ENCODE measurements around the gene FAAH. TPM values are rescaled to one million over a fixed set of nuclear protein-coding genes. Genes with fewer than 3 reads are reported as not detected.

Gene FAAH
- total and polyA plus RNA-seq, 12 donors = 12.0 to 162 (median 38.8) TPM

- H3K9me3 ChIP-seq (replicated peaks in 1 of 3) = no peaks in the 10 kb centered on the region
- no peaks in the 10 kb centered on the region for H3K27me3 ChIP-seq
- intact Hi-C loops (cut with DNase I) = loop anchor here (5.0 kb wide), 2 partner anchors 122 to 127 kb away; no protein-coding TSS in a partner anchor
- TF ChIP-seq CTCF (IDR thresholded peaks at IDR 0.05) (no peak), POLR2A (IDR thresholded peaks at IDR 0.05) (no peak)
- no peak for DNase-seq
- no peaks in the 10 kb centered on the region for H3K36me3 ChIP-seq (replicated peaks in 1 of 2)
- no peak overlapping the region for H3K4me3 ChIP-seq
- peaks cover 15 to 25% of the 10 kb centered on the region in 2 donors for H3K4me1 ChIP-seq (replicated peaks in 1 of 2)
- 89 to 100% (median 94%) methylated on average over 1 to 12 of the region's 12 CpGs for WGBS, 4 donors
- no peak overlapping the region for H3K27ac ChIP-seq
Observed at GRCh38 chr1:46405197-46405555, 11.1 kb downstream of the FAAH start.

GRCh38 chr1:46405724-46406123 is 11.6 kb downstream of the FAAH start:
- DNase-seq = no peak
- intact Hi-C loops (cut with DNase I) = loop anchor here (2.0 to 5.0 kb wide), 3 partner anchors 71 to 127 kb away; no protein-coding TSS in a partner anchor
- Histone ChIP-seq H3K27me3 (no peaks in the 10 kb centered on the region), H3K36me3 (replicated peaks in 1 of 2) (no peaks in the 10 kb centered on the region), H3K27ac (no peak overlapping the region), H3K9me3 (replicated peaks in 1 of 3) (no peaks in the 10 kb centered on the region), H3K4me1 (replicated peaks in 1 of 2) (peaks cover 15 to 30% of the 10 kb centered on the region in 2 donors), H3K4me3 (no peak overlapping the region)
- 58 to 69% (median 67%) methylated on average over 4 to 17 of the region's 17 CpGs for WGBS, 4 donors
- TF ChIP-seq CTCF (IDR thresholded peaks at IDR 0.05) (no peak), POLR2A (IDR thresholded peaks at IDR 0.05) (no peak)

- intact Hi-C loops (cut with DNase I) = loop anchor here (2.0 to 5.0 kb wide), 3 partner anchors 70 to 125 kb away; no protein-coding TSS in a partner anchor
- TF ChIP-seq CTCF (IDR thresholded peaks at IDR 0.05) (no peak), POLR2A (IDR thresholded peaks at IDR 0.05) (no peak)
- H3K27me3 ChIP-seq = no peaks in the 10 kb centered on the region
- no peaks in the 10 kb centered on the region for H3K36me3 ChIP-seq (replicated peaks in 1 of 2)
- WGBS, 4 donors = 51 to 67% (median 62%) methylated on average over 8 to 13 of the region's 13 CpGs
- peak overlapping the region in 1 of 4 donors; percentile 33 for H3K4me3 ChIP-seq
- H3K9me3 ChIP-seq (replicated peaks in 1 of 3) = no peaks in the 10 kb centered on the region
- peaks cover 12 to 28% of the 10 kb centered on the region in 2 donors for H3K4me1 ChIP-seq (replicated peaks in 1 of 2)
- DNase-seq = peak in 3 of 7 donors; percentile 29 to 50 (median 42)
- peak overlapping the region in 2 of 5 donors; percentile 46 to 81 for H3K27ac ChIP-seq
Observed at GRCh38 chr1:46406881-46407608, 12.9 kb downstream of the FAAH start.

- H3K27ac ChIP-seq = no peak overlapping the region
- no peak overlapping the region for H3K4me3 ChIP-seq
- 91 to 95% (median 94%) methylated on average over 9 of the region's 9 CpGs for whole genome bisulfite sequencing, 4 donors
- no peaks in the 10 kb centered on the region for H3K9me3 ChIP-seq (replicated peaks in 1 of 3)
- H3K36me3 ChIP-seq (replicated peaks in 1 of 2) = no peaks in the 10 kb centered on the region
- TF ChIP-seq CTCF (IDR thresholded peaks at IDR 0.05) = no peak
- no peak for TF ChIP-seq POLR2A (IDR thresholded peaks at IDR 0.05)
- no peak for DNase-seq
- H3K27me3 ChIP-seq = no peaks in the 10 kb centered on the region
- intact Hi-C loops (cut with DNase I) = loop anchor here (2.0 to 5.0 kb wide), 3 partner anchors 69 to 125 kb away; no protein-coding TSS in a partner anchor
- peaks cover 8 to 28% of the 10 kb centered on the region in 2 donors for H3K4me1 ChIP-seq (replicated peaks in 1 of 2)
Observed at GRCh38 chr1:46407636-46408035, 13.5 kb downstream of the FAAH start.
